ENCODE results near the gene ANO6. TPM values are rescaled to one million over a fixed set of nuclear protein-coding genes. Genes with fewer than 3 reads are reported as not detected.

ANO6 gene
- total and polyA plus RNA-seq, 4 donors: 18.6 to 52.3 (median 29.1) TPM

GRCh38 chr12:45427042-45427441, 211.1 kb downstream of the ANO6 start:
- DNase-seq (ENCODE audit: low spot score): no peak
- peaks cover 4 to 20% (median 13%) of the 10 kb centered on the region in 4 donors for H3K36me3 ChIP-seq (ENCODE audit: control insufficient read depth in 4 of 4, insufficient read depth in 3 of 4, low read depth in 1 of 4, low read length in 3 of 4)
- no peak overlapping the region for H3K4me3 ChIP-seq (ENCODE audit: low read depth in 1 of 3, low read length in 3 of 3)
- no peaks in the 10 kb centered on the region for H3K9me3 ChIP-seq (ENCODE audit: control insufficient read depth in 4 of 4, low read length in 3 of 4)
- H3K27ac ChIP-seq (ENCODE audit: low read depth in 1 of 2, low read length in 2 of 2): no peak overlapping the region
- no peaks in the 10 kb centered on the region for H3K27me3 ChIP-seq (ENCODE audit: control insufficient read depth in 4 of 4, insufficient read depth in 4 of 4, low read length in 3 of 4)
- WGBS: 95% methylated on average over 4 of the region's 4 CpGs
- H3K9ac ChIP-seq (ENCODE audit: low read depth in 1 of 2, low read length in 2 of 2): no peak overlapping the region
- TF ChIP-seq JUND (IDR thresholded peaks at IDR 0.05): no peak
- no peak for TF ChIP-seq FOXA1 (IDR thresholded peaks at IDR 0.05)
- no peak for TF ChIP-seq YY1 (IDR thresholded peaks at IDR 0.05)
- TF ChIP-seq REST (IDR thresholded peaks at IDR 0.05): no peak
- TF ChIP-seq EGR1 (IDR thresholded peaks at IDR 0.05; ENCODE audit: low read depth in 2 of 2): no peak
- TF ChIP-seq, protein P1, sequence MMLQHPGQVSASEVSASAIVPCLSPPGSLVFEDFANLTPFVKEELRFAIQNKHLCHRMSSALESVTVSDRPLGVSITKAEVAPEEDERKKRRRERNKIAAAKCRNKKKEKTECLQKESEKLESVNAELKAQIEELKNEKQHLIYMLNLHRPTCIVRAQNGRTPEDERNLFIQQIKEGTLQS (IDR thresholded peaks at IDR 0.05): no peak
- TF ChIP-seq SP1 (IDR thresholded peaks at IDR 0.05): no peak
- no peak for TF ChIP-seq FOXA2 (IDR thresholded peaks at IDR 0.05)
- TF ChIP-seq GABPA (IDR thresholded peaks at IDR 0.05 in 1 of 2, conservative IDR thresholded peaks at IDR 0.05 in 1 of 2): no peak
- TF ChIP-seq CTCF (IDR thresholded peaks at IDR 0.05; ENCODE audit: low read depth, low read length, missing input control): no peak
- no peak for TF ChIP-seq HNF4G (IDR thresholded peaks at IDR 0.05)
- no peak for TF ChIP-seq TAF1 (conservative IDR thresholded peaks at IDR 0.05)
- TF ChIP-seq NR2F2 (IDR thresholded peaks at IDR 0.05): no peak
- TF ChIP-seq, protein P2, sequence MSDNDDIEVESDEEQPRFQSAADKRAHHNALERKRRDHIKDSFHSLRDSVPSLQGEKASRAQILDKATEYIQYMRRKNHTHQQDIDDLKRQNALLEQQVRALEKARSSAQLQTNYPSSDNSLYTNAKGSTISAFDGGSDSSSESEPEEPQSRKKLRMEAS (IDR thresholded peaks at IDR 0.05): no peak
- no peak for TF ChIP-seq RAD21 (IDR thresholded peaks at IDR 0.05)
- TF ChIP-seq ZBTB33 (IDR thresholded peaks at IDR 0.05): no peak
- no peak for TF ChIP-seq RXRA (IDR thresholded peaks at IDR 0.05)
- no peak for TF ChIP-seq HNF4A (conservative IDR thresholded peaks at IDR 0.05)
- H3K4me1 ChIP-seq (ENCODE audit: control insufficient read depth in 4 of 4, insufficient read depth in 4 of 4, low read length in 3 of 4): peaks cover 0 to 7% (median 3%) of the 10 kb centered on the region in 4 donors

All from liver (tissue), 9 donors.